Hematopoietic multipotent progenitor cell treated with erythropoietin and hydrocortisone succinate and interleukin-3 and kit ligand, for 4 days (in vitro differentiated cells): ENCODE measurements around the gene NFIB.

ENCODE experiments used
- DNase-seq: peaks from one replicate; pipeline ENCODE4 v3.0.0-alpha.2; 2015

Gene NFIB

DNA sequence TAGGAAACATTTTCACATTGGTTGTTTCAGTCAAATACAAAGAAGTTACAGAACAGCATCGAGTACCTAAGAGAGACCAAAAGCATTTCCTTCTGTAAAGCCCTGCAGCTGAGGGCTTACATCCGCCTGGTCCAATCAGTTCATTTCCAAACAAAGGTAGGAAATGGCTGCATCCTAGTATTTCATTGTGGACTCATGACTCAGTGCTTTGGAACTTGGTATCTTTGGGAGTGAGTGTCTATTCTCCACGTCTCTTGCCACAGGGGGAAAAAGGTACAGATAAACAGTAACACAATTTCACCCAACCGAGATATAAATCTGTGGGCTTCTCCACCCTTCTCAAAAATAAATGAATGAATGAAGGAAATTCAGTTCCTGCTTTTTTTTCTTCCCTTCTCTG, 75.4 kb downstream of the NFIB start:
- no peak for DNase-seq

DNA sequence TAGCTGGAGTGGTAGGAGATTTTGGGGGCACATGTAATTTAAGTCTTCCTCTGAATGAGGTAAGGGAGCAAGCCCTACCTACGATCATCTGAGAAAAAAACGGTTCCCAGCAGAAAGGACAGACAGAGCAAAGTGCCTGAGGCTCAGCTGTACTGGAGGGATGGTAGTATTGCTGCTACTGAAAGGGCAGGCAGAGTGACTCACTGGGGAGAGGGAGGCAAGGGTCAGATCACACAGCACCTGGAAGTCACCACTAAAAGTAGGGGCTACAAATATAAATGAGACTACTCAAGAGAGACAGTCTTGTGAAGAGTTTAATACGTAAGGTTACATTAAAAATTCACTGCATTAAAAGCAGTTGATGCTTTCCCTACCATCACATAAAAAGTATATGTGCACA, 75.9 kb downstream of the NFIB start:
- no peak for DNase-seq

- no peak for DNase-seq
Observed at GRCh38 chr9:14236591-14236990, 77.3 kb downstream of the NFIB start.

- no peak for DNase-seq
Observed at GRCh38 chr9:14232111-14232510, 81.8 kb downstream of the NFIB start.

DNA sequence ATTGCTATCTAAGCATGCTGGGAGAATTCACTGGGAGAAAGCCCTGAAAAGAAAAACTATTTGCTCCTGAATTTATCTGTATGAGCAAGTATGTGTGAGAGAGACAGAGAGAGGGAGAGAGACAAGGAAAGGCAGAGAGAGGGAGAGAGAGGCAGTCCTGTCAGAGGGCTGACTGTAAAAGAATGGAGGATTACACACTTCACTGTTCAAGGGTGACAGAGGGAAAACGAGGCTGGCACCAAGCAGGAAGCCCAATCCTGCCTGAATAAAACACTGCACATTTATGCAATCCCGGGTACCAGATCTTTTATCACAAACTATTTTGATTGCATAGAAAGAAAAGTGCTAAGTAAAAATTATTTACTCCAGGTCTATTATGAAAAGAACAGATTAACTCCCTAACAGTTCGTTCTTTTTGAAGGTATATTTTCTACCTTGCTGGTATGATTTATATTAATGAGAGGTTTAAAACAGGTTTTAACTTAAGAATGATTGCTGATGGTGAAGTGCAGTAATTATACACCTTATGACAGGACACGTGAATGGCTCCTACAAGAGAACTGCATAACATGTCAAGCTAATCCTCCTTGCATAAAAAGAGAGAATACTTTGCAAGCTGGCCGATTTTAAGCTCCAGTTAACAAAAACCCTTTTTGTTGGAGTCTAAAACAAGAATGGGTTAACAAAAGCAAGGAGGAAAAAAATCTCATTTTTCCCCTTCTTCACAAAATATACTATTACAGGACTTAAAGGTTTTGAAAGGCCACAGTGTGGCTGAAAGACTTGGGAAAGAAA, 82.5 kb downstream of the NFIB start:
- no peak for DNase-seq

DNA sequence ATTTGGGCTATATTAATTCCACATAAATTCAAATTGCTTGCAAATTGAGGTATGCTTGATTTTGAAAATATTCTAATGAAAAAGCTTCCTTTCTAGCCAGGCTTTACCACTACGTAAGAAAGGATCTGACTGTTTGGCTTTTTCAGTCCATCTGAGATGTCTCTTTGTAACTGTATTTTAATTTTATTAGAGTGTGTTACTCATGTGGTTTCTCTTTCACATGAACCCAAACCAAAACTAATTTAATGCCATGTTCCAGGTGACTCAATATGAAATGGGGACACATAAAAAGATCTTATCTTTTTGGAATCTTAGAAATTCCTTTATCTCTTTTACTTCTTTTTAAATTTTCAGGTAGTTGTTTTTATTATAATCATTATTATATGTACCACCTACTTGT, 85.3 kb downstream of the NFIB start:
- DNase-seq: no peak

- DNase-seq: no peak
Observed at GRCh38 chr9:14226855-14227532, 86.9 kb downstream of the NFIB start.

GRCh38 chr9:14223081-14223480, 90.9 kb downstream of the NFIB start:
- DNase-seq: no peak

DNA sequence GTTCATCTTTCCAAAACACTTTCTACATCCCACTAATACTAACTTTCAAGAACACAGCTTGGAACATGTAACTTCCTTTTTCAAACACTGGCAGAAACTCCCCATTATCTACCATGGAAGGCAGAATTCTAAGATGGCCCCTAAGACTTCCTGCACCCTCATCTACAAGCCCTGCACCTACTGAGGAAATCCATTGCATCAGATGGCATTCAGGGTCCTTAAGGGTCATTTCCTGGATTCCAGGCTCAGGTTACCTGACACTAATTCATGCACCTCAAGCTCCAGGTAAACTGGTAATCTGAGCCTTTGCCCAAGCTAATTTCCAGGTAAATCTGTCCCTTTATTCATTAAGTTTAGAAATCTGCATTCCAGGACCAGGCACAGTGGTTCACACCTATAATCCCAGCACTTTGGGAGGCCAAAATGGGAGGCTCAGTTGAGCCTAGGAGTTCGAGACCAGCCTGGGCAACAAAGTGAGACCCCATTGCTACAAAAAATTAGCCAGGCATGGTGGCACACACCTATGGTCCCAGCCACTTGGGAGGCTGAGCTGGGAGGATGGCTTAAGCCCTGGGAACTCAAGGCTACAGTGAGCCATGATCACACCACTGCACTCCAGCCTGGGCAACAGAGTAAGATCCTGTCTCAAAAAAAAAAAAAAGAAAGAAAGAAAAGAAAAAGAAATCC, 91.6 kb downstream of the NFIB start:
- no peak for DNase-seq

GRCh38 chr9:14221558-14221957, 92.4 kb downstream of the NFIB start:
- no peak for DNase-seq

- no peak for DNase-seq
Observed at GRCh38 chr9:14221119-14221518, 92.8 kb downstream of the NFIB start.

DNA sequence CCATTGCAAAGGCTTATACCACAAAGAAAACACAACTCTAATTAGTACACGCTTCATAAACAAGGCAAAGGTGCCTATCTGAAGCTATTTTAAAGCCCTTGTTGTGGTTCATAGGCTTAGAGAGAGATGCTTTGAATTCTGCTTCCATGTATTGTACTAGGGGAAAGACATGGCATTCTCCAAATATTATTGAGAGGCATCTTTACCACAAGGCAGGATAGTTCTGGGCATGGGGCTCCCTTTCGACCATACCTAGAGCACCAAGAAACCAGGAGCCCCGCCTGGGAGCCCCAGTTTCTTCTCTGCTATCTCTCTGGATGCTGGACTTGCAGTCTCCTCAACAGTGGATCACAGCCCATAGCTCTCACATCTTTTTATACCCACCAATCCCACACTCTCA, 93.7 kb downstream of the NFIB start:
- DNase-seq: no peak

- DNase-seq: no peak
Observed at GRCh38 chr9:14219850-14220249, 94.1 kb downstream of the NFIB start.

DNA sequence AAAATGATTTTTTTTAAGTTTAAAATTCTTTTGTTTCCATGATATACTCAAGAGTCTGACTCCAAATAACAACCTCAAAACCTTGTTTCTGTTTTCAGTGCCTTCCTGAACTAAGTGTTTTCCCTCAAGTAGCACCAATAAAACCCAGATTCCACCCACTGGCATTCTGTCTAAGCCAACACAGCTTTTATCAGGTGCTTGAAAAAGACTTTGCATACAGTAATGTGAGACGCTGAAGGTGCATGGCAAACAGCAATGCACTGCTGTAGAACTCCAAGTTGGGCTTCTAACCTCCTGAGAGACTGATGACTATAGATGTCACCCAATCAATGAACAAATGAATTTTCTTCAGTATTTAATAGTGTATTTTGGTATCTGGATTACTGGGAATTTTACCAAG, 95.7 kb downstream of the NFIB start:
- DNase-seq: no peak

DNA sequence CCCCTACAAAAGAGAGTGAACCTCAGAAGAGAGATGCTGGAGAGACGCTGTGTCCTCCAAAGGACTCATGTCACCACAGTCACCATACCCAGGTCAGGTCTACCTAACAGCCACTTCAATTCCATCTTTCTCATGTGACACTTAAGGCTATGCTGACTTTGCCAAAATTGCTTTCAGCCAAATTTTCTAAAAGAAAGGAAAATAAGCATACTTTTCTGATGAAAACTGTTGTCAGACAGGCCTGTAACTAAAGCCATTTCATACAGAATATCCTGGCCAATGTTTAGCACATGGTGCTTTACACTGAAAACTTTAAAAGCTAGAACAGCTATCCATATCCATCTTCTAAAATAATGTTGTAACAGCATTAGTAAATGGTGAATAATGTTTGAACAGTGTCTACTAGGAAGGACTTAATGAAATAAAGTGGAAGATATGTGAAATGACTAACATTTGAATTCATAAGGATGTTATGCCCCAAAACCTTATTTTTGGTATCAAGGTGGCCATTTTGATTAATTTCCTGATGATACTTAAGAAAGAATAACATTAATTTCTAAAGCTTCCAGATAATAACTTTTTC, 97.2 kb downstream of the NFIB start:
- no peak for DNase-seq

DNA sequence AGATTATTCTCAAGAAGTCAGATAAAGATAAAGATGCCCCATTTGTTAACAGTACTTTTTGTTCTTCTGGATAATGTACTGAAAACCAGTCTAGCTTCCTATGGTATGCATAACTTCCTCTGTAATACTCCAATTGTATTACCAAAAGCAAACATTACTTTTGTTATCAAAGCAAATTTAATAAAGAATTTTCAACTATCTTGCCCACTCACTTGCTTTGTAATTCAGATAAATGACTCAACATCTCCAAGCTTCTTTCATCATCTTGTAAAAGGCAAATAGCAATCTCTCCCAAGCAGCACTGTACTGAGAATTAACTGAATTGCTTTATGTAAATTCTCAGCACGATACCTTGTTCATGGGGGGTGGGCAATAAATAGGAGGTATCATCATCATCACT, 98.3 kb downstream of the NFIB start:
- peak; percentile 42 for DNase-seq

DNA sequence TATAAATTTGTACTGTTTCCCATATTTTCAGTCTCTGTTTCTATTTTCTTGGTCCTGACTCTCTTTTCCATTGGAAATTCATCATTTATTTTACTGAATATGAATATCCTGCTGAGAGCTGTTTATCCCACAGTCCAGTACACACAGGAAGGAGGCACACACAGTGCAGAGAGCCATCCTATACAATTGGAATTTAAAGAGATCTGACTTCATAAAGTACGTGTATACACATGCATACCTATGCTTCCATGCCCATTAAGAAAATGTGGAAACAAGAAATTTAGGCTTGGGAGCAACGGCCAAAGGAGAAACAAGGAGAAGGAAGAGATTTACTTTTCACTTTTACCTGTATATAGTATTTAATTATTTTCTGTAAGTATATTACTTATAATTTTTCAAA, 99.2 kb downstream of the NFIB start:
- no peak for DNase-seq

- peak; percentile 76 for DNase-seq
Observed at GRCh38 chr9:14214065-14214684, 99.8 kb downstream of the NFIB start.

- DNase-seq: peak; percentile 29
Observed at GRCh38 chr9:14213504-14213903, 100.4 kb downstream of the NFIB start.

DNA sequence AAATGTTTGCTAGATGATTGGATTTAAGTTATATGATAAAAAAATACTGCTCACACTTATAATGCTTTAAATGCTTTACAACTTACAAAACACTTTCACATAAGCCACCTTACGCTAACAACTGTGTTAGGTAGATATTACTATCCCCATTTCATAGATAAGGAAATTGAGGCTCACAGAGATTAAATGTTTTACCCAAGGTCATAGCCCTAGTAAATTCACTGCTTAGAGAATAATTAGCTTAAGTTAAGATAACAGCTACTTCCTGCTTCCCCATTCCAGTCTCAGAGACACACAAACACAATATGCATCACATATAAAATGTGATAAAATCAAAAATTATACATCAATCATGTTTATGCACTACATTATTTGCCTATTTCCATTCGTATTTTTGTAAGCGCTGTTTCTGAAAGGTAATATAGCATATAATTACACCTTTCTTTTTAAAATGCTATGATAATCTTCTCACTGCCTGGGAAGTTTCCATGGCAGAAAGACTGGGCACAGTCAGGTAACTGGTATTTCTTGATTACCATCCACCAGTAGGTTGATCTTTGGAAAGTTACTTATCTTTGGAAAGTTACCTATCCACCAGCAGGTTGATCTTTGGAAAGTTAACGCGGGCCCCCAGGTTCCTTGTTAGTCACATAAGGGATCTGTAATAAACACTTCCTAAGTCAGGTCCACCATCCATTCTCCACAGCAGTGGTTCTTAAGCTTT, 101.1 kb downstream of the NFIB start:
- DNase-seq: peak; percentile 41

- DNase-seq: no peak
Observed at GRCh38 chr9:14212077-14212476, 101.9 kb downstream of the NFIB start.

DNA sequence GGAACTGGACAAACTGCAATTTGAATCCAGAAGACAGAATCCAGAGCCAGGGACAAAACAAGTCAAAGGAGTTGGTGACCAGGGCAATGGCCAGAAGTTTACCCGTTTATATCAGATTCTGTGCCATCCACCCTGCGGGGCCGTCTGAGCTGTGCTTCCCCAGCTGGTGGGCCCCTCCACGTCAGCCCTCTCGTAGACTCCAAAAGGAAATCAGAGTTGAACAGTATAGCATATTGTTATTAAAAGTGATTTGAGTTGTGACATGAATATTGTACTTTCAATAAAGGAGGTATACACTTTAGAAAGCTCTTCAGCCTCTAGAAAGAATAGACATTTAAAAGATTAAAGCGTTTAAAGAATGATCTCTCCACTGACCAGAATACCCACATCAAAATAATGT, 102.4 kb downstream of the NFIB start:
- peak; percentile 19 for DNase-seq

GRCh38 chr9:14210428-14210827, 103.5 kb downstream of the NFIB start:
- no peak for DNase-seq
